Gastrocnemius medialis (tissue), 4 donors: ENCODE measurements around the gene DNM1.

Source experiments
- CTCF ChIP-seq, 5 experiments: fragments of 450-650 bp in 3 of 5; fragments of 200-600 bp in 2 of 5; sonication (generic) in 2 of 5; IDR thresholded peaks in 4 of 5; conservative IDR thresholded peaks in 1 of 5; 1 replicate in 4 of 5; 2 replicates in 1 of 5; pipeline ENCODE4 v1.5.1; 2016 to 2019; ENCODE audit warnings: antibody characterized with exemption in 5 of 5, mild to moderate bottlenecking in 3 of 5, moderate library complexity in 3 of 5
- POLR2A ChIP-seq, 2 donors: fragments of 450-650 bp; IDR thresholded peaks; one replicate each; pipeline ENCODE4 v1.6.1; 2017; ENCODE audit warnings: antibody characterized with exemption in 2 of 2, mild to moderate bottlenecking in 2 of 2, moderate library complexity in 2 of 2

GRCh38 chr9:128206484-128206883 is 3.3 kb downstream of the DNM1 start:
- TF ChIP-seq CTCF (IDR thresholded peaks at IDR 0.05 in 4 of 5, conservative IDR thresholded peaks at IDR 0.05 in 1 of 5) (no peak), POLR2A (IDR thresholded peaks at IDR 0.05) (no peak)
